B cell (primary cell): Measurements from ENCODE around the gene SLC35F3.

Experiments
- EZH2 ChIP-seq: IDR thresholded peaks from 2 replicates; pipeline ENCODE4 v1.6.1; 2012; ENCODE audit warnings: borderline replicate concordance, low read depth, mild to moderate bottlenecking, moderate library complexity, low read length; ENCODE audit not compliant: insufficient read depth, poor library complexity, severe bottlenecking
- TF ChIP-seq, protein P1 (sequence below): fragments of 200-600 bp; IDR thresholded peaks from one replicate; pipeline ENCODE4 v1.8.0; 2022; ENCODE audit warnings: antibody characterized with exemption, mild to moderate bottlenecking

- TF ChIP-seq, protein P1, sequence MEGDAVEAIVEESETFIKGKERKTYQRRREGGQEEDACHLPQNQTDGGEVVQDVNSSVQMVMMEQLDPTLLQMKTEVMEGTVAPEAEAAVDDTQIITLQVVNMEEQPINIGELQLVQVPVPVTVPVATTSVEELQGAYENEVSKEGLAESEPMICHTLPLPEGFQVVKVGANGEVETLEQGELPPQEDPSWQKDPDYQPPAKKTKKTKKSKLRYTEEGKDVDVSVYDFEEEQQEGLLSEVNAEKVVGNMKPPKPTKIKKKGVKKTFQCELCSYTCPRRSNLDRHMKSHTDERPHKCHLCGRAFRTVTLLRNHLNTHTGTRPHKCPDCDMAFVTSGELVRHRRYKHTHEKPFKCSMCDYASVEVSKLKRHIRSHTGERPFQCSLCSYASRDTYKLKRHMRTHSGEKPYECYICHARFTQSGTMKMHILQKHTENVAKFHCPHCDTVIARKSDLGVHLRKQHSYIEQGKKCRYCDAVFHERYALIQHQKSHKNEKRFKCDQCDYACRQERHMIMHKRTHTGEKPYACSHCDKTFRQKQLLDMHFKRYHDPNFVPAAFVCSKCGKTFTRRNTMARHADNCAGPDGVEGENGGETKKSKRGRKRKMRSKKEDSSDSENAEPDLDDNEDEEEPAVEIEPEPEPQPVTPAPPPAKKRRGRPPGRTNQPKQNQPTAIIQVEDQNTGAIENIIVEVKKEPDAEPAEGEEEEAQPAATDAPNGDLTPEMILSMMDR = no peak
- TF ChIP-seq EZH2 = no peak
Measured at GRCh38 chr1:234208791-234209190, 304.3 kb downstream of the SLC35F3 start.
